Stimulated activated CD8-positive, alpha-beta memory T cell treated with anti-CD3 and anti-CD28 coated beads, Interleukin-12 subunit alpha, Interleukin-12 subunit beta, amount 100 ng/mL, for 4 hours (primary cell): ENCODE measurements around the gene GPR158.

Source experiments
- DNase-seq: peaks from one replicate; pipeline ENCODE4 v3.0.0-alpha.2; 2020; ENCODE audit warnings: low read depth

The GPR158 gene

GRCh38 chr10:25392132-25392531 lies 217.3 kb downstream of the GPR158 start:
- DNase-seq: no peak

- no peak for DNase-seq
Measured at GRCh38 chr10:25393621-25394020, 218.8 kb downstream of the GPR158 start.

DNA sequence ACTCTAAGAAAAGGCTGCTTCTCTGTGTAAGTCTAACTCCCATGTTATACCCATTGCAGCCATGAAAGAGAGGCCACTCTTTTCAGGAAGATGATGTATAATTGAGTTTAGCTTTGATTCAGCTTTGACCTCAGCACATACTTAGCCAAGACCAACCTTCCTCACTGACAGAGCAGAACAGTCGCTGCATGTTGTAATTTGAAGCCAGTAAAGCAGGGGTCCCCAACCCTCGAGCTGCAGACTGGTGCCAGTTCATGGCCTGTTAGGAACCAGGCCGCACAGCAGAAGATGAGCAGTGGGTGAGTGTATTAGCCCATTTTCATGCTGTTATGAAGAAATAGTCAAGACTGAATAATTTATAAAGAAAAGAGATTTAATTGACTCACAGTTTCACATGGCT lies 223.9 kb downstream of the GPR158 start:
- DNase-seq: no peak

DNA sequence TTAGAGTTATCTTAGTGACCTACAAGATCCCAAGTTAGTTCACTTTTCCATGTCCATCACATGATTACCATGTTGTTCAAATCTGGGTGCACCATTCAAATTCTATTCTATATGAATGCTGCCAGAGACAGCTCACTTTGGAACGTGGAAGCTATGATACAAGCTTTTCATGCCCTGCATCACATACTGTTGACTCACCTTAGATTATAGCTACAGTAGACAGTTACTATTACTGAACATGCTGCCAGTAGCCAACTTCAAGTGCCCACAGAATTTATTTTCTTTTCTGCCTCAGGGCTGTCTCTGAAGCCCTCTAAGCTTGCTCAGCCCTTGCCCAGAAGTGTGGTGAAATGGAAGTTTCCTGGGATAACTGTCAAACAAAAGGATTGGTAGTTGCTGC lies 231.1 kb downstream of the GPR158 start:
- DNase-seq: no peak

DNA sequence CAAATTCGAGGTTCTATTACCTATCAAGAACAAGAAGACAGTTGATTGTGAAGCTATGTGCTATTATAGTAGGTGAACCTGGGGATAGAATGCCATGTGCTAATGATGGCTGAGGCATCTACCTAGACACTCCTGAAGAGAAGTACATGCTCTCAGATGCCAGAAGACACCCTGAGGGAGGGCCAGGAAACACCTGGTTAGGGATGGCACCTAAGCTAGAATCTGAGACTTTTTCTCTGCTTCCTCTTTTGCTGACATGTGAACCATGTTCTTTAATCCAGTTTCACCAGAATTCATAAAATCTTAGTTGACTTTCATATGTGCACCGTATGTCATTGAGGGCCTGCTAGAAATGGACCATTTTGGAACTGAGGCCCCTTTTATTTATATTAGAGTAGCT lies 242.8 kb downstream of the GPR158 start:
- no peak for DNase-seq

GRCh38 chr10:25425776-25426175 lies 251.0 kb downstream of the GPR158 start:
- DNase-seq: no peak

DNA sequence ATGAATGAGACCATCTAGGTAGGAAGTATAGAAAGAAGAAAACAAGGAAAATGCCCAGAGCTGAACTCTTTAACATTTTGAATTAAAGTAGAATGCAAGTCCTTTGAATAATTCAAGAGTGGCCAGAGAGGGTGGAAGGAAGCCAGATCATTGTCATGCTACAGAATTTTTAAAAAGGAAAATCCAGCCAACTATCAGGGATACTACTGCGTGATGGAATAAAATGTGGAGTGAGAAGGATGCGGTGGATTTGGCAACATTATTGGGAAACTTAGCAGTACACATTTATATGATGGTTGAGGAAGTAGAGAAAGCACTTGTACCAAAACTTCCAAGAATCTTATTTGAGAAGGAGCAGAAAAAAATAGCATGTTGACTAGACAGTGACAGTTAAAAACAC lies 261.6 kb downstream of the GPR158 start:
- DNase-seq: no peak

DNA sequence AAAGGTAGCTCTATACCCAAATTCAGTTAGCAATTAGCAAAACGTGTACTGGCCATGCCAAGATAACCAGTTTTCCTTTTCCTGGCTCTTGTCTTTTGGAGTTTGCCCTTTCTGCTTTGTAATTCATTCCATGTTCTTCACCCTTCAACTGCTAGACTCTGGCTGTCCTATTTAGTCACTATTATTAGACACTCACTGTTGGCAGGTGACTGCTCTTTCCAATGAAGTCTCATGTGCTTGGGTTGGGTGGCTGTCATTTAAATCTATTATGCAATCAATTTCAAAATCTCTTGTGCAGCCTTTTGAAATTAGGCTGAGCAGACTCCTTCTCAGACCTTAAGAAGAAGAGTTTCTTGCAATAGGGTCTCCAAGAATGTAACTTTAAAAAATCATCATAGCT lies 266.5 kb downstream of the GPR158 start:
- no peak for DNase-seq

- no peak for DNase-seq
Measured at GRCh38 chr10:25444266-25444665, 269.5 kb downstream of the GPR158 start.

DNA sequence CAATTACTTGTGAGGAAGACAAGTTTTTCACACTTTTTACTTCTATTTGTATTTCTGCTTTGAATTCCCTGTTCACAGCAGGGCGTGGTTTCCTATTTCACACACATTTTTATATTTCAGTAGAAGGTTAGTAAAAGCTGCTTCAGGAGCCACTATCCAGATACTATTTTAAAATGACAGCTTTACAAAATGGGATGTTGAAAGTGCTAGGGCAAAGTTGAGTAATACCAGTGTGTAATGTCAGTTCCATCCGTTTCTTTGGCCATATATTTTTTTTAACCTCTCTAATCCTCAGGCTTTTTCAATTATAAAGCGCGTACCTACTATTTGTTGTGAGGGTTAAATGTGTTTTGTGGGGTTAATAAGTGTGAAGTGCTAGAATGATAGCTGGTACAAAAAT lies 276.6 kb downstream of the GPR158 start:
- DNase-seq: no peak

GRCh38 chr10:25453619-25454018 lies 278.8 kb downstream of the GPR158 start:
- DNase-seq: no peak

DNA sequence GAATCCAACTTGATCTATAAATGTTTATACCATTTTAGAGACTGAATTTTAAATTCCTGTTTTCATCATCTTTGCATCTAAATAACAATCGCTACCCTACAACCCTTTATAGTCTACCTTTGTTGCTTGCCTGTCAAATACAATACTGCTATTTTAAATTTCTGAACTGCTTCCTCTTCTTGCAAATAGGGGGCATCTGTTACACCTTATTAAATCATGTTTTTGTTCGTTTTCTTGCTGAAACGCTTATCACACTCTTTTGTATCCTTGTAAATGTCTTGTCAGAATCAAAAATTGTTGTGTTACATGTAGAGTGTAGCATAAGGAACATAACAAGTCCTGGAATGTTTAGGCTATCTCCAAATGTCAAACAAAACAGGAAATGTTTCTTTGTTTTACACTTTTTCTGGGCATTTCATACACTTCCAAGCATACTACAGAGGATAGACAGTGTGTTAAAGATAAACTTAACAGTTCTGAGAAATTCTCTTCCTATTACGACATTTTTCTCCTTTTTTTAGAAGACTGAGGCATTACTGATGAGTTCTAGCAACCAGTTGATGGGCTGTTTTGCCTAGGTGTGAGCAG lies 281.3 kb downstream of the GPR158 start:
- DNase-seq: no peak

DNA sequence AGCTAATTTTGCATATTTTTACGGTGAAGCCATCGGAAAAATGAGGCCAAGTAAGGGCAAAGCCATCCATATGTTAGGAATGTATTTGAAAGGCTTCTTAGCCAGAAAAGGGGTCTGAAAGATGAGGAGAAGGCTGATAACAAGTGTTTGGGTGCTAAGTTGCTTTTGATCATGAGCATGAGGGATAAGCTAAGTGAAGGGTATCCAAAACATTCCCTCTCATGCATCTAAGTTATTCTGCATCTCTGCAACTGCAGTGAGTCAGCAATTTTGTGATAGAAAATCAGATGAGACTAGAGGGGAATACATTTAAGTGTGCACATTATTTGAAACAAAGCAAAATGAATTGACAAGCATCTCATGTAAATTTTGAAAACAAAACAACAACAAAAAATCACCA lies 282.8 kb downstream of the GPR158 start:
- no peak for DNase-seq

DNA sequence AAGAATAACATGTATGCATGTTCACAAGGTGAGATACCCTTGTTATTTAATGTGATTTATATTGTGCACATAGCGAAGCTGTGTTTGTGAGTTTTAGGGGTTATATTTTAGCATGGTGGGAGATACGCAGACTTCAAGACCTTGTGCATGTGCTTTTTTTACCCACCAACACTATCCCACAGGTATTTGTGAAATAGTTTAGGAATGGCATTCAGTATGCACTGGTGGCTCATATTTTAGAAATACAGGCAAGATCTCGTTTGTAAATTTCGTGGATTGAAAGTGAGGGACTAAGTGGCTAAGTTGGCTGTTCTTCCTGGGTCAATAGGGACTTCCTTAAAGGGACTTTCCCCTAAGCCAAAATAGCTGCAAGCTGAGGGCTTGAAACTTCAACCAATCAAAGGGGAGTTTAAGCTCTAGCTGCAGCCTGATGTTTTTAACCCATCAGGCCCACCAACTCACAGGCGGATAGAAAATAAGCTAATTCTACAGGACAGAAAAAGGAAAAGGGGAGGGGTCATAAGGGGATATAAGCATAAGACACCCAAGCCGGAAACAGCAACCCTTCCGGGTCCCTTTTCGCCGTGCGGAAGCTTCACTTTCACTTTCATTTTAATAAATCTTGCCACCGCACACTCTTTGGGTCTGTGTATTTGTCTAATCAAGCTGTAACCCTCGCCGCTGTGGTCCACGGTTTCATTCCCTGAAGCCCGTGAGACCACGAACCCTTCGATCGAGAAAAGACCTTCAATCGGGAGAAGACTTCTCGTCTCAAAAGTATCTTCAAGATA lies 291.0 kb downstream of the GPR158 start:
- no peak for DNase-seq

DNA sequence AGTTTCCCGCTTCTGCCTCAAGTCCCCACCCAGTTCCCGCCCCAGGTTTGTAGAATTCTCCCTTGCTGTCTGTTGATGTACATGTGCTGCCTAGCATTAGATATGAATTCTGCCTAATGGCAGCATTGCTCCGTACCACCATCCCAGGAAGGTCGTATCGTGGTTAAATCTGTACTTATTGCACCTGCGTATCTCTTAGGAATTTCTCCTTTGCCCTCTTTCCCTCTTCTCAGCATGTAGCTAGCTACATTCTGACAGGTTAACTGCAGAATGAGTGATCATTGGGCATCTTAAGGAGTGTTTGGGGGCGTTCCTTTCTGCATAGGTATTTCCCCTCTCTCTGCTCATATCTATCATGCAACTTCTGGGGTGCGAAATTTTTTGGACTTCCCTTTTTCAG lies 293.1 kb downstream of the GPR158 start:
- DNase-seq: no peak

- no peak for DNase-seq
Measured at GRCh38 chr10:25481467-25481866, 306.7 kb downstream of the GPR158 start.

DNA sequence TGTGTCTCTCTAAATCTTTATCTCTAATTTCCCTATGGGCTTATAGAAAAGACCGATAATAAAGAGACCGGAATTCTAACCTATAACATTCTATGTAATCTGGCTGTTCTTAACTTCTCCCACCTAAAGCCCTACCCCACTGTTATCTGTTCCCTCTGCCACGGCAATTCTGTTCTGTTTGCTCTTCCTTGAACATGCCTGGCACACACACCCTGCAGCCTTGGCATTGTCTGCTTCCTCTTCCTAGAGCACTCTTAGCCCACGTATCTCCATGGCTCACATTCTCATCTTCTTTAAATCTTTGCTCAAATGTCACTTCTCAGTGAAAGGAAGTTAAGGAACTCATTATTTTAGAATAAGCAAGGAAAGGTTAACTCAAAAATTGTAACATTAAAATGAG lies 309.2 kb downstream of the GPR158 start:
- no peak for DNase-seq

- no peak for DNase-seq
Measured at GRCh38 chr10:25487266-25487665, 312.5 kb downstream of the GPR158 start.

DNA sequence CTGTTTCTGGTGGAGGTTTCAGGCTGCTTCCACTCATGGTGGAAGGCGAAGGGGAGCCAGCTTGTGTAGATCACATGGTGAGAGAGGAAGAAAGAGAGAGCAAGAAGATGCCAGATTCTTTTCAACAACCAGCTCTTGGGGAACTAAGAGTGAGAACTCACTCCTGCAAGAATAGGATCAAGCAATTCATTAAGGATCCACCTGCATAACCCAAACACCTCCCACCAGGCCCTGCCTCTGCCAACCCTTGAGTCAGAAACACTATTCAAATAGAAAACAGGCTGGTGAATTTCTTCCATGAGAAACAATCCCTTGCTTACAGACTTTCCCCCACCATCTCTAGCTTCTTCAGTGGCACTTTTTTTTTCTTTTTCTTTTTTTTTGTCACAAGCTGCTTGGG lies 317.2 kb downstream of the GPR158 start:
- no peak for DNase-seq

GRCh38 chr10:25492680-25493079 lies 317.9 kb downstream of the GPR158 start:
- DNase-seq: no peak

DNA sequence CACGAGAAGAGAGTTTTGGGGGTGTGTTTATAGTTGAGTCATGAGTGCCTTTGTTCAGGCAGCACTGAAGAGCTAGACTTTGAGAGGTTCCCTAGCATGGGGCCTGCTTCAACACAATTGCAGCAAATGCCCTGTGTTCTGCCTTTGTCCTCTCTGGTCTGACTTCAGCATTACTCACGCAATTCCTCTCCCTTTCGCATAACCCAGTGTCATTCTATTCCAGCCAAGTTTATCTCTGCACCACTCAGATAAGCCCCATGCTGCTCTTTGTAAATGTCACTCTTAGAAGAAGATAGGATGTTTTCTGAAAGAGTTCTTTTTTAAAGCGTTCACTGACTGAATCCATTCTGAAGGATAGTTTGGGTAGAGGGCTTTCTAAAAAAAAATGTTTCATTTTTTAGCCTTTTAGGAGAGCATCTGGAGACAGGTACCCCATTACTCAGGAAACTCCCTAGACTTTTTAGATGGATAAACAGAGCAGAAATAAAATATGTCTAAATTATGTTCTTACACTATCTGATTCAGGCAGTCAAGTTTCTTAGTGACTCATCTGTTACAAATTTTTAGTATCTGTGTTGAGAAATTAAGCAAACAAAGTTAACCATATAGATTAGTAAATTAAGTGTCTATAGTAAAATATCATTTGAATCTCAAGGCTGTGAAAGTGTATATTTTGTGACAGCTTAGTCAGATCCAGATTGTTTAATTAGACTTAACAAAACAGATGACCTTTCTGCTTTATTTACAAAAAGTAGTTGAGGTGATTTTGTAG lies 318.5 kb downstream of the GPR158 start:
- no peak for DNase-seq

- no peak for DNase-seq
Measured at GRCh38 chr10:25497246-25497645, 322.4 kb downstream of the GPR158 start.

- DNase-seq: no peak
Measured at GRCh38 chr10:25498645-25499044, 323.8 kb downstream of the GPR158 start.
